SK-N-MC (cell line): Measurements from ENCODE around the gene PLEKHS1.

Source experiments
- EZH2 ChIP-seq: fragments of 200-600 bp; sonication (generic); IDR thresholded peaks from one replicate; pipeline ENCODE4 v1.6.1; 2017; ENCODE audit warnings: antibody characterized with exemption
- POLR2AphosphoS5 ChIP-seq: IDR thresholded peaks from 2 replicates; pipeline ENCODE4 v1.6.1; 2012; ENCODE audit warnings: mild to moderate bottlenecking, low read depth, low read length, borderline replicate concordance

DNA sequence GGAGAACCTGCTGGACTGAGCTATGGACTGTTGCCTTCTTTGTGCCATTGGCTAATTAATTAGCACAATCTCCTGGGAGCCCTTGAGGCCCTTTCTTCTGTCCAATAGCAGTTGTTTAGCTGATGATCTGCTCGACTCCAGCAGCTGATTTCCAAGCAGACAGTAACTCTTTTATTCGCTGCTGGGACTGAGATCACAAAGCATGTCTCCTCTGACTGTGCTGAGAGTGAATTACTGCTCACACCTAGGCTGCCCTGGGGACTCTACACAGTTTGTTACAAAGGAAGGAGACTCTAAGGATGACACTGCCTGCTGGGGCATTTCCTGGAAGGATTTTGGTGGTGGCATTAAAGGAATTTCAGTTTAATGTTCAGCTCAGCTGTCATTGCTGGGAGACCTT is 40.3 kb upstream of the PLEKHS1 start:
- no peak for TF ChIP-seq EZH2
- no peak for TF ChIP-seq POLR2AphosphoS5
